Calu3 (cell line): Measurements from ENCODE around the gene ANKRD33B. TPM values are rescaled to one million over a fixed set of nuclear protein-coding genes. Genes with fewer than 3 reads are reported as not detected.

Source experiments
- BruUV-seq: library from RNA; stranded (reverse); fragments of 400-500 nt; replicated peaks from 2 replicates; lab custom pipeline; 2021; lab: Mats Ljungman, UMichigan
- CTCF ChIA-PET: fragments of 300-600 bp; sonication (Branson Sonifier 250); formaldehyde crosslinking; loops from one replicate; lab custom pipeline; 2022; ENCODE audit warnings: antibody characterized with exemption; lab: Charles Lee
- DNase-seq: peaks from one replicate; pipeline ENCODE4 v3.0.0; 2022
- H3K27ac Mint-ChIP-seq: one replicate; pipeline ENCODE4 v1.8.0; 2022; ENCODE audit warnings: mixed read lengths; ENCODE audit not compliant: unreplicated experiment
- H3K27me3 Mint-ChIP-seq: one replicate; pipeline ENCODE4 v1.8.0; 2022; ENCODE audit warnings: mixed read lengths; ENCODE audit not compliant: unreplicated experiment
- H3K36me3 Mint-ChIP-seq: one replicate; pipeline ENCODE4 v1.8.0; 2022; ENCODE audit warnings: mild to moderate bottlenecking, moderate library complexity, mixed read lengths; ENCODE audit not compliant: insufficient read depth, unreplicated experiment
- H3K4me1 Mint-ChIP-seq: one replicate; pipeline ENCODE4 v1.8.0; 2022; ENCODE audit warnings: mild to moderate bottlenecking, low read depth, mixed read lengths; ENCODE audit not compliant: unreplicated experiment
- H3K4me3 Mint-ChIP-seq: one replicate; pipeline ENCODE4 v1.8.0; 2022; ENCODE audit warnings: mild to moderate bottlenecking, low read depth, moderate library complexity, mixed read lengths; ENCODE audit not compliant: unreplicated experiment
- H3K9me3 Mint-ChIP-seq: one replicate; pipeline ENCODE4 v1.8.0; 2022; ENCODE audit warnings: low read depth, mixed read lengths; ENCODE audit not compliant: unreplicated experiment
- CTCF ChIP-seq: fragments of 200-600 bp; IDR thresholded peaks from one replicate; pipeline ENCODE4 v1.8.0; 2022; ENCODE audit warnings: antibody characterized with exemption; ENCODE audit not compliant: unreplicated experiment
- intact Hi-C: fragments of 100-400 bp; cut with micrococcal nuclease; formaldehyde crosslinking; loops from one replicate; pipeline ENCODE4 v1.10.0; 2022; ENCODE audit not compliant: unreplicated experiment
- total RNA-seq: library from RNA; stranded (reverse); gene quantifications from 2 replicates; pipeline ENCODE4 v1.2.3, GENCODE V29; 2022

ANKRD33B gene
- total RNA-seq, 1 experiment from 2014 or later, result 3.6 TPM

- no TSS peak for BruUV-seq
- Mint-ChIP-seq H3K36me3 (no peaks in the 10 kb centered on the region), H3K9me3 (no peaks in the 10 kb centered on the region), H3K27me3 (no peaks in the 10 kb centered on the region), H3K27ac (no peak overlapping the region), H3K4me1 (no peaks in the 10 kb centered on the region), H3K4me3 (no peak overlapping the region)
- TF ChIP-seq CTCF, result no peak
- DNase-seq, result no peak
- CTCF ChIA-PET, result no interaction called here
- intact Hi-C loops, result no loop called here
Measured at GRCh38 chr5:10524376-10525123, 39.3 kb upstream of the ANKRD33B start.

GRCh38 chr5:10525124-10525495, 38.8 kb upstream of the ANKRD33B start:
- intact Hi-C loops, result no loop called here
- H3K27ac Mint-ChIP-seq, result no peak overlapping the region
- no peaks in the 10 kb centered on the region for H3K27me3 Mint-ChIP-seq
- H3K4me1 Mint-ChIP-seq, result no peaks in the 10 kb centered on the region
- BruUV-seq, result no TSS peak
- no peaks in the 10 kb centered on the region for H3K36me3 Mint-ChIP-seq
- DNase-seq, result no peak
- CTCF ChIA-PET, result no interaction called here
- no peaks in the 10 kb centered on the region for H3K9me3 Mint-ChIP-seq
- no peak overlapping the region for H3K4me3 Mint-ChIP-seq
- TF ChIP-seq CTCF, result no peak

GRCh38 chr5:10527281-10527950, 36.5 kb upstream of the ANKRD33B start:
- Mint-ChIP-seq H3K36me3 (no peaks in the 10 kb centered on the region), H3K4me3 (no peak overlapping the region), H3K9me3 (peaks cover 3% of the 10 kb centered on the region), H3K4me1 (no peaks in the 10 kb centered on the region), H3K27me3 (no peaks in the 10 kb centered on the region), H3K27ac (no peak overlapping the region)
- TF ChIP-seq CTCF, result no peak
- no peak for DNase-seq
- CTCF ChIA-PET, result no interaction called here
- BruUV-seq, result no TSS peak
- intact Hi-C loops, result no loop called here

- DNase-seq, result no peak
- no peaks in the 10 kb centered on the region for H3K36me3 Mint-ChIP-seq
- H3K27me3 Mint-ChIP-seq, result no peaks in the 10 kb centered on the region
- peaks cover 3% of the 10 kb centered on the region for H3K9me3 Mint-ChIP-seq
- CTCF ChIA-PET, result interaction anchor here (0.6 kb wide), 1 partner anchor 26 kb away, joined by 7 read pairs; no protein-coding TSS in a partner anchor
- intact Hi-C loops, result no loop called here
- no peaks in the 10 kb centered on the region for H3K4me1 Mint-ChIP-seq
- no TSS peak for BruUV-seq
- no peak overlapping the region for H3K4me3 Mint-ChIP-seq
- TF ChIP-seq CTCF, result no peak
- no peak overlapping the region for H3K27ac Mint-ChIP-seq
Measured at GRCh38 chr5:10528056-10528816, 35.6 kb upstream of the ANKRD33B start.
